ENCODE measurements around the gene SLC47A2.
A peak's percentile ranks its signal among the peaks of the same experiment; 100 is the strongest.

The SLC47A2 gene

GRCh38 chr17:19645734-19646201 lies 70.6 kb downstream of the SLC47A2 start:
- no peak for DNase-seq (ENCODE audit: extremely low read depth, low read depth)
- peak; percentile 67 for TF ChIP-seq CTCF (IDR thresholded peaks at IDR 0.05; ENCODE audit: low read depth, low read length, missing control alignments)
- no peak overlapping the region for H3K4me3 ChIP-seq (replicated peaks; ENCODE audit: low read depth, low read length)

GRCh38 chr17:19644493-19645210 lies 71.7 kb downstream of the SLC47A2 start:
- no peak overlapping the region for H3K4me3 ChIP-seq (replicated peaks; ENCODE audit: low read depth, low read length)
- no peak for TF ChIP-seq CTCF (IDR thresholded peaks at IDR 0.05; ENCODE audit: low read depth, low read length, missing control alignments)

GRCh38 chr17:19642373-19642893 lies 74.0 kb downstream of the SLC47A2 start:
- no peak for TF ChIP-seq CTCF (IDR thresholded peaks at IDR 0.05; ENCODE audit: low read depth, low read length, missing control alignments)
- H3K4me3 ChIP-seq (replicated peaks; ENCODE audit: low read depth, low read length) = no peak overlapping the region
- no peak for DNase-seq (ENCODE audit: extremely low read depth, low read depth)

More at GRCh38 chr17:19644493-19645210, 71.7 kb downstream of the SLC47A2 start:
- DNase-seq (ENCODE audit: extremely low read depth, low read depth) = no peak

- no peak for TF ChIP-seq CTCF (IDR thresholded peaks at IDR 0.05; ENCODE audit: low read depth, low read length, missing control alignments)
- no peak overlapping the region for H3K4me3 ChIP-seq (replicated peaks; ENCODE audit: low read depth, low read length)
- DNase-seq (ENCODE audit: extremely low read depth, low read depth) = no peak
Measured at GRCh38 chr17:19641687-19642372, 74.6 kb downstream of the SLC47A2 start.

- no peak for TF ChIP-seq CTCF (IDR thresholded peaks at IDR 0.05; ENCODE audit: low read depth, low read length, missing control alignments)
- H3K4me3 ChIP-seq (replicated peaks; ENCODE audit: low read depth, low read length) = no peak overlapping the region
- no peak for DNase-seq (ENCODE audit: extremely low read depth, low read depth)
Measured at GRCh38 chr17:19631905-19632304, 84.5 kb downstream of the SLC47A2 start.

- H3K4me3 ChIP-seq (replicated peaks; ENCODE audit: low read depth, low read length) = no peak overlapping the region
- DNase-seq (ENCODE audit: extremely low read depth, low read depth) = no peak
- no peak for TF ChIP-seq CTCF (IDR thresholded peaks at IDR 0.05; ENCODE audit: low read depth, low read length, missing control alignments)
Measured at GRCh38 chr17:19630661-19631060, 85.7 kb downstream of the SLC47A2 start.
